HG03175 (cell line): ENCODE measurements around the gene BEX2.

ENCODE experiments used
- ATAC-seq: cut with Tn5 transposase; IDR thresholded peaks from one replicate; pipeline ENCODE4 v1.9.1; 2021; ENCODE audit warnings: mild to moderate bottlenecking, moderate library complexity; ENCODE audit not compliant: unreplicated experiment

Gene BEX2

GRCh38 chrX:103274284-103274683 lies 36.5 kb downstream of the BEX2 start:
- ATAC-seq = no peak
